H1 (cell line): ENCODE data around the gene IPO9. TPM values are rescaled to one million over a fixed set of nuclear protein-coding genes. Genes with fewer than 3 reads are reported as not detected.
A peak's percentile ranks its signal among the peaks of the same experiment; 100 is the strongest.

ENCODE experiments used
- CTCF ChIA-PET: fragments of 300-600 bp; sonication (Branson Sonifier 250); formaldehyde crosslinking; loops from one replicate; lab custom pipeline; 2021; ENCODE audit not compliant: partially characterized antibody; lab: Charles Lee
- POLR2A ChIA-PET: fragments of 300-600 bp; sonication (Branson Sonifier 250); formaldehyde crosslinking; loops from one replicate; lab custom pipeline; 2021; ENCODE audit warnings: inconsistent platforms; ENCODE audit not compliant: partially characterized antibody; lab: Charles Lee
- DNase-seq, 2 experiments: peaks; one replicate each; pipeline versions ENCODE4 v3.0.0 to v3.0.0-alpha.2; 2010 to 2022; ENCODE audit warnings: low spot score in 2 of 2, low read depth in 1 of 2, mixed read lengths in 1 of 2
- FAIRE-seq: peaks from 2 replicates; lab custom pipeline; 2011; peaks lifted over from hg19 to GRCh38; lab: Jason Lieb, UNC
- H2AFZ ChIP-seq: 2 replicates; pipeline ENCODE4 v1.8.1; 2012; ENCODE audit warnings: low read length, inconsistent platforms
- H2AK5ac ChIP-seq: 2 replicates; pipeline ENCODE4 v1.6.1; 2013; ENCODE audit warnings: low read depth, low read length
- H2BK120ac ChIP-seq: replicated peaks from 2 replicates; pipeline ENCODE3; 2013; ENCODE audit warnings: low read depth, low read length, inconsistent platforms
- H2BK12ac ChIP-seq: 2 replicates; pipeline ENCODE4 v1.6.1; 2013; ENCODE audit warnings: low read depth, low read length
- H2BK15ac ChIP-seq: 2 replicates; pipeline ENCODE4 v1.6.1; 2013; ENCODE audit warnings: low read length
- H2BK20ac ChIP-seq: 2 replicates; pipeline ENCODE4 v1.6.1; 2013; ENCODE audit warnings: low read length
- H2BK5ac ChIP-seq: 2 replicates; pipeline ENCODE4 v1.6.1; 2013; ENCODE audit warnings: low read depth, low read length
- H3K14ac ChIP-seq: 2 replicates; pipeline ENCODE4 v1.6.1; 2013; ENCODE audit warnings: inconsistent platforms; ENCODE audit not compliant: insufficient read length
- H3K18ac ChIP-seq: 2 replicates; pipeline ENCODE4 v1.6.1; 2013; ENCODE audit warnings: low read length; ENCODE audit errors: extremely low read depth
- H3K23ac ChIP-seq: 2 replicates; pipeline ENCODE4 v1.6.1; 2013; ENCODE audit warnings: inconsistent platforms; ENCODE audit not compliant: insufficient read length
- H3K23me2 ChIP-seq: 2 replicates; pipeline ENCODE4 v1.6.1; 2013; ENCODE audit warnings: low read depth, low read length
- H3K27ac ChIP-seq: 2 replicates; pipeline ENCODE4 v1.6.1; 2011; ENCODE audit warnings: low read depth, low read length, inconsistent platforms
- H3K27me3 ChIP-seq, 4 experiments: replicated peaks in 1 of 4; 1 replicate in 1 of 4; 2 replicates in 3 of 4; pipeline versions ENCODE4 v1.6.1 to v1.8.1; 2011 to 2013; ENCODE audit warnings: low read length in 3 of 4, mild to moderate bottlenecking in 3 of 4, inconsistent platforms in 2 of 4, mixed read lengths in 2 of 4, moderate library complexity in 1 of 4; ENCODE audit not compliant: control insufficient read depth in 3 of 4, insufficient read depth in 3 of 4; ENCODE audit errors: extremely low read depth in 1 of 4
- H3K36me3 ChIP-seq, 4 experiments: 2 replicates each; pipeline versions ENCODE4 v1.6.1 to v1.8.1; 2011 to 2013; ENCODE audit warnings: mild to moderate bottlenecking in 4 of 4, low read length in 3 of 4, moderate library complexity in 2 of 4, control low read depth in 1 of 4, inconsistent platforms in 1 of 4; ENCODE audit not compliant: insufficient read depth in 4 of 4, control insufficient read depth in 2 of 4
- H3K4ac ChIP-seq: replicated peaks from 2 replicates; pipeline ENCODE3; 2013; ENCODE audit warnings: low read length, low read depth, mixed read lengths, inconsistent platforms; ENCODE audit not compliant: insufficient read length
- H3K4me1 ChIP-seq, 4 experiments: replicated peaks in 1 of 4; 1 replicate in 1 of 4; 2 replicates in 3 of 4; pipeline versions ENCODE4 v1.6.1 to v1.8.1; 2011 to 2013; ENCODE audit warnings: low read length in 3 of 4, inconsistent platforms in 2 of 4, mixed read lengths in 1 of 4; ENCODE audit not compliant: insufficient read depth in 4 of 4, control insufficient read depth in 3 of 4
- H3K4me2 ChIP-seq, 2 experiments: 2 replicates each; pipeline versions ENCODE4 v1.6.1 to v1.8.1; 2011 to 2013; ENCODE audit warnings: low read depth in 2 of 2, low read length in 2 of 2, control low read depth in 1 of 2, inconsistent platforms in 1 of 2, mild to moderate bottlenecking in 1 of 2; ENCODE audit not compliant: insufficient read depth in 1 of 2
- H3K4me3 ChIP-seq, 4 experiments: fragments of 200-600, 300-600 bp in 1 of 4; sonication (generic), shearing (Covaris generic), sonication (Bioruptor Twin) in 1 of 4; 2 replicates each; pipeline versions ENCODE4 v1.5.1 to v1.8.1; 2011 to 2016; ENCODE audit warnings: low read length in 4 of 4, low read depth in 3 of 4, control low read depth in 2 of 4, inconsistent platforms in 2 of 4, mild to moderate bottlenecking in 2 of 4, mixed read lengths in 1 of 4, moderate library complexity in 1 of 4; ENCODE audit not compliant: insufficient read depth in 2 of 4; ENCODE audit errors: extremely low read depth in 1 of 4
- H3K56ac ChIP-seq: replicated peaks from 2 replicates; pipeline ENCODE3; 2013; ENCODE audit warnings: low read depth, mild to moderate bottlenecking, mixed read lengths, low read length, inconsistent platforms; ENCODE audit not compliant: insufficient read length
- H3K79me1 ChIP-seq: 2 replicates; pipeline ENCODE4 v1.6.1; 2013; ENCODE audit warnings: low read depth, low read length, control low read depth
- H3K79me2 ChIP-seq, 2 experiments: 2 replicates each; pipeline versions ENCODE4 v1.6.1 to v1.8.1; 2012 to 2013; ENCODE audit warnings: low read length in 2 of 2, mild to moderate bottlenecking in 2 of 2, inconsistent platforms in 1 of 2; ENCODE audit not compliant: insufficient read depth in 2 of 2, control insufficient read depth in 1 of 2
- H3K9ac ChIP-seq, 4 experiments: replicated peaks in 1 of 4; 1 replicate in 1 of 4; 2 replicates in 3 of 4; pipeline versions ENCODE4 v1.6.1 to v1.8.1; 2011 to 2013; ENCODE audit warnings: low read depth in 3 of 4, low read length in 3 of 4, control low read depth in 2 of 4, mild to moderate bottlenecking in 2 of 4, moderate library complexity in 2 of 4, inconsistent platforms in 1 of 4; ENCODE audit errors: extremely low read depth in 1 of 4
- H3K9me3 ChIP-seq, 2 experiments: 2 replicates each; pipeline versions ENCODE4 v1.6.1 to v1.8.1; 2012 to 2013; ENCODE audit warnings: mild to moderate bottlenecking in 2 of 2, moderate library complexity in 2 of 2, control low read depth in 1 of 2, inconsistent platforms in 1 of 2, low read depth in 1 of 2, low read length in 1 of 2, mixed read lengths in 1 of 2; ENCODE audit not compliant: insufficient read depth in 2 of 2
- H4K20me1 ChIP-seq, 2 experiments: replicated peaks in 1 of 2; 2 replicates each; pipeline versions ENCODE3 to v1.8.1; 2011 to 2013; ENCODE audit warnings: inconsistent platforms in 2 of 2, low read length in 2 of 2, mild to moderate bottlenecking in 1 of 2; ENCODE audit not compliant: insufficient read depth in 2 of 2, control insufficient read depth in 1 of 2
- H4K5ac ChIP-seq: 2 replicates; pipeline ENCODE4 v1.6.1; 2013; ENCODE audit warnings: low read length, low read depth, mixed read lengths, inconsistent platforms; ENCODE audit not compliant: insufficient read length
- H4K8ac ChIP-seq: 2 replicates; pipeline ENCODE4 v1.8.0; 2013; ENCODE audit warnings: mild to moderate bottlenecking, moderate library complexity, low read length, inconsistent platforms; ENCODE audit not compliant: insufficient read depth; ENCODE audit errors: extremely low read depth
- H4K91ac ChIP-seq: replicated peaks from 2 replicates; pipeline ENCODE3; 2013; ENCODE audit warnings: low read length, mixed read lengths, inconsistent platforms; ENCODE audit not compliant: insufficient read length
- BACH1 ChIP-seq: IDR thresholded peaks from 2 replicates; pipeline ENCODE4 v1.6.1; 2012; ENCODE audit warnings: low read length, improper control_type of control experiment
- BRCA1 ChIP-seq: IDR thresholded peaks from 2 replicates; pipeline ENCODE4 v1.6.1; 2012; ENCODE audit warnings: low read depth, low read length, improper control_type of control experiment
- EZH2 ChIP-seq: fragments of 200-600 bp; sonication (generic); IDR thresholded peaks from 2 replicates; pipeline ENCODE4 v1.7.1; 2012; ENCODE audit warnings: low read depth, mild to moderate bottlenecking, moderate library complexity, low read length, inconsistent platforms; ENCODE audit not compliant: severe bottlenecking
- KDM5A ChIP-seq: fragments of 200-600 bp; IDR thresholded peaks from 2 replicates; pipeline ENCODE4 v1.7.1; 2012; ENCODE audit warnings: mild to moderate bottlenecking, low read length, inconsistent platforms, mixed read lengths
- PHF8 ChIP-seq: fragments of 200-600 bp; sonication (generic); conservative IDR thresholded peaks from 2 replicates; pipeline ENCODE4 v1.7.1; 2012; ENCODE audit warnings: low read depth, mild to moderate bottlenecking, inconsistent platforms, low read length, moderate library complexity
- RFX5 ChIP-seq: IDR thresholded peaks from 2 replicates; pipeline ENCODE4 v1.6.1; 2011; ENCODE audit warnings: low read depth, low read length, improper control_type of control experiment, borderline replicate concordance
- SP2 ChIP-seq: IDR thresholded peaks from 2 replicates; pipeline ENCODE4 v1.6.1; 2012; ENCODE audit warnings: mild to moderate bottlenecking, low read length, inconsistent platforms
- WGBS, 2 experiments: shearing (Covaris generic) in 1 of 2; methylation state at CpG; one replicate each; pipeline versions ENCODE4 v1.1.6 to v1.1.7; 2013 to 2015; ENCODE audit warnings: low lambda C conversion rate in 2 of 2, mixed read lengths in 2 of 2, inconsistent platforms in 1 of 2, low coverage in 1 of 2, missing lambda C conversion rate in 1 of 2; ENCODE audit not compliant: insufficient replicate concordance in 2 of 2, insufficient coverage in 1 of 2, insufficient read length in 1 of 2; ENCODE audit errors: extremely low coverage in 1 of 2, missing lambda C conversion rate in 1 of 2; 5-methylcytosine and 5-hydroxymethylcytosine counted together
- polyA plus RNA-seq, 7 experiments: library from polyadenylated mRNA; depleted of rRNA in 3 of 7; stranded (reverse) in 5 of 7; unstranded in 2 of 7; fragments of >200 nt in 5 of 7; fragments of 200-250 nt in 2 of 7; gene quantifications; 1 replicate in 5 of 7; 2 replicates in 1 of 7; 4 replicates in 1 of 7; pipeline versions ENCODE4 v1.2.1 to v1.2.3, GENCODE V29; 2011 to 2013; ENCODE audit warnings: missing spikeins in 2 of 7, mixed read lengths in 2 of 7
- total RNA-seq: library from RNA; stranded (reverse); fragmentation: NEBNext Ultra II Directional; extraction: Animal tissue kit (Norgen Biotek cat#: 25700); gene quantifications from 2 replicates; pipeline ENCODE4 v1.2.1, GENCODE V29; 2021
- TF ChIP-seq, protein P1 (sequence below): IDR thresholded peaks from 2 replicates; pipeline ENCODE4 v1.6.1; 2012; ENCODE audit warnings: low read length, inconsistent platforms
- TF ChIP-seq, protein P2 (sequence below): IDR thresholded peaks from 2 replicates; pipeline ENCODE4 v1.6.1; 2012; ENCODE audit warnings: inconsistent platforms

The IPO9 gene
- total and polyA plus RNA-seq, 2 of the 8 experiments (the other 6 are each of a cell fraction or from before 2014, with no cell fraction given), result 61.0 to 122 TPM

DNA sequence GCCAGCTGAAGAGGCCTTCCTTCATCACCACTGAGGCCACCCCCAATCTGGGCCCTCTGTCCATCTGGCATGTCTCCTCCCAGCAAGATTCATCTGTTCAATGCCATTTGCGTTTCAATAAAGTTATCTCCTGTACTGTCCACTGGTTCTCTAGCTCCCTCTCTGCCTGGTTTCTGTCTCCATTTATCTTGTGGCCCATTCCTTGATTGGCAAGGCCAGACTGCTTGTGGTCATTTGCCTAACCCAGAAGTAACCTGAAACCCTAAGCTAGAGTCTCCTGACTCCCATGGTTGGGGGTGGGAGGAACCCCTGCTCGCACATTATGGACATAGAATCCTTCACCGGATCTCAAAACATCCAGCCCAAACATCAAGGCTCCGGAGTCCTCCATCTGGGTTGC is 2.1 kb upstream of the IPO9 start:
- ChIA-PET CTCF (interaction anchor here (0.5 to 4.1 kb wide), 12 partner anchors 11 to 1397 kb away, joined by 3 to 19 read pairs (median 3); no protein-coding TSS in a partner anchor), POLR2A (interaction anchor here (0.6 to 2.0 kb wide), 5 partner anchors 10 to 383 kb away, joined by 3 to 4 read pairs (median 3); no protein-coding TSS in a partner anchor)
- Histone ChIP-seq H2BK12ac (0 out of 2 replicates have a peak overlapping the region, but pooled peaks have one; percentile 33), H4K5ac (no peak overlapping the region), H3K9ac (no peak overlapping the region), H3K79me2 (peaks cover 22 to 27% of the 10 kb centered on the region in 2 experiments), H2BK15ac (no peak overlapping the region), H3K9me3 (no peaks in the 10 kb centered on the region), H3K4me1 (peaks cover 0 to 5% (median 1%) of the 10 kb centered on the region in 4 experiments; a peak in 3 of 7 replicates), H3K4ac (no peak overlapping the region), H3K36me3 (peaks cover 0 to 5% (median 0%) of the 10 kb centered on the region in 4 experiments; a peak in 3 of 8 replicates), H3K56ac (no peak overlapping the region), H3K4me3 (no peak overlapping the region), H3K27me3 (no peaks in the 10 kb centered on the region), H2AFZ (no peak overlapping the region), H2BK5ac (no peak overlapping the region), H3K14ac (no peak overlapping the region), H4K8ac (no peak overlapping the region), H2BK20ac (no peak overlapping the region), H4K91ac (no peak overlapping the region), H3K23me2 (0 out of 2 replicates have a peak, but pooled peaks cover 3% of the 10 kb centered on the region), H3K18ac (no peak overlapping the region), H2BK120ac (no peak overlapping the region), H3K27ac (no peak overlapping the region), H3K79me1 (no peaks in the 10 kb centered on the region), H3K23ac (no peak overlapping the region), H4K20me1 (peaks cover 8 to 10% of the 10 kb centered on the region in 2 experiments), H3K4me2 (0 out of 4 replicates have a peak overlapping the region, but pooled peaks of 1 of the 2 experiments have one; percentile 7), H2AK5ac (no peak overlapping the region)
- 78% methylated on average over 4 of the region's 4 CpGs; no CpG with 5 or more reads in 1 of the 2 experiments for WGBS, 2 experiments
- DNase-seq (no peak), FAIRE-seq (peak; percentile 52)
- TF ChIP-seq SP2, result no peak
- no peak for TF ChIP-seq KDM5A
- no peak for TF ChIP-seq EZH2
- TF ChIP-seq BRCA1, result no peak
- TF ChIP-seq, protein P1, sequence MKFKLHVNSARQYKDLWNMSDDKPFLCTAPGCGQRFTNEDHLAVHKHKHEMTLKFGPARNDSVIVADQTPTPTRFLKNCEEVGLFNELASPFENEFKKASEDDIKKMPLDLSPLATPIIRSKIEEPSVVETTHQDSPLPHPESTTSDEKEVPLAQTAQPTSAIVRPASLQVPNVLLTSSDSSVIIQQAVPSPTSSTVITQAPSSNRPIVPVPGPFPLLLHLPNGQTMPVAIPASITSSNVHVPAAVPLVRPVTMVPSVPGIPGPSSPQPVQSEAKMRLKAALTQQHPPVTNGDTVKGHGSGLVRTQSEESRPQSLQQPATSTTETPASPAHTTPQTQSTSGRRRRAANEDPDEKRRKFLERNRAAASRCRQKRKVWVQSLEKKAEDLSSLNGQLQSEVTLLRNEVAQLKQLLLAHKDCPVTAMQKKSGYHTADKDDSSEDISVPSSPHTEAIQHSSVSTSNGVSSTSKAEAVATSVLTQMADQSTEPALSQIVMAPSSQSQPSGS, result no peak
- no peak for TF ChIP-seq PHF8
- TF ChIP-seq, protein P2, sequence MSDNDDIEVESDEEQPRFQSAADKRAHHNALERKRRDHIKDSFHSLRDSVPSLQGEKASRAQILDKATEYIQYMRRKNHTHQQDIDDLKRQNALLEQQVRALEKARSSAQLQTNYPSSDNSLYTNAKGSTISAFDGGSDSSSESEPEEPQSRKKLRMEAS, result no peak
- TF ChIP-seq BACH1, result no peak
- no peak for TF ChIP-seq RFX5
